ENCODE results near the gene CAPS2.

- no peak for TF ChIP-seq POLR2A (IDR thresholded peaks at IDR 0.05; ENCODE audit: low read length)
- no peak for TF ChIP-seq GATA1 (IDR thresholded peaks at IDR 0.05; ENCODE audit: low read depth, low read length)
Observed at GRCh38 chr12:75269209-75269608, 60.9 kb downstream of the CAPS2 start.
